ENCODE data around the gene LRRC14B.

DNA sequence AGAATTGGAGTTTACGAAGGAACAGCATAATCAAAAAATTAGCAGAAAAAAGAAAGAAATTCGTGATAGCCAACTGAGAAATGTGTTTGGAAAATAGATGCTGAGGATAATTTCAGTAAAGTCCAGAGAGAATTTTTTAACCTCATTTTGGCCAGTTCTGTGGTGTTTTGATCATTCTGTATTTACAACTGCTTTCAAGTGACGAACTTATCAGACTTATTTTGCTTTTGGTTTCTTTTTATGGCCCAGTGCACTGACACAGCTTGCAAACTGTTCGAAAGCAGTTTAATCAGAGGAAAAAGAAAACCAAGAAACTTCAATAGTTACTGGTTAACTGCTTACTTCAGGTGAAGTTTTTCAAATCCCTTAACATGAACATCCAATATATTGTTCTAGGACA, 28.7 kb downstream of the LRRC14B start:
- no peak for TF ChIP-seq POLR2A (IDR thresholded peaks at IDR 0.05)
- TF ChIP-seq, protein P1, sequence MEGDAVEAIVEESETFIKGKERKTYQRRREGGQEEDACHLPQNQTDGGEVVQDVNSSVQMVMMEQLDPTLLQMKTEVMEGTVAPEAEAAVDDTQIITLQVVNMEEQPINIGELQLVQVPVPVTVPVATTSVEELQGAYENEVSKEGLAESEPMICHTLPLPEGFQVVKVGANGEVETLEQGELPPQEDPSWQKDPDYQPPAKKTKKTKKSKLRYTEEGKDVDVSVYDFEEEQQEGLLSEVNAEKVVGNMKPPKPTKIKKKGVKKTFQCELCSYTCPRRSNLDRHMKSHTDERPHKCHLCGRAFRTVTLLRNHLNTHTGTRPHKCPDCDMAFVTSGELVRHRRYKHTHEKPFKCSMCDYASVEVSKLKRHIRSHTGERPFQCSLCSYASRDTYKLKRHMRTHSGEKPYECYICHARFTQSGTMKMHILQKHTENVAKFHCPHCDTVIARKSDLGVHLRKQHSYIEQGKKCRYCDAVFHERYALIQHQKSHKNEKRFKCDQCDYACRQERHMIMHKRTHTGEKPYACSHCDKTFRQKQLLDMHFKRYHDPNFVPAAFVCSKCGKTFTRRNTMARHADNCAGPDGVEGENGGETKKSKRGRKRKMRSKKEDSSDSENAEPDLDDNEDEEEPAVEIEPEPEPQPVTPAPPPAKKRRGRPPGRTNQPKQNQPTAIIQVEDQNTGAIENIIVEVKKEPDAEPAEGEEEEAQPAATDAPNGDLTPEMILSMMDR (IDR thresholded peaks at IDR 0.05): no peak

Data from Peyer's patch (tissue), 4 donors.